GM19328 (cell line): ENCODE data around the gene COL6A6.
"Not testable (repeated sequence)": the region's sequence is repeated elsewhere in the genome, so short reads cannot be mapped to it uniquely, and the experiment has no call there.

Experiments used
- ATAC-seq: cut with Tn5 transposase; IDR thresholded peaks from one replicate; pipeline ENCODE4 v1.9.1; 2021; ENCODE audit warnings: mild to moderate bottlenecking, moderate library complexity; ENCODE audit not compliant: unreplicated experiment

The COL6A6 gene

GRCh38 chr3:130529486-130530215 is 12.7 kb downstream of the COL6A6 start:
- no peak for ATAC-seq

GRCh38 chr3:130533247-130533646 is 16.3 kb downstream of the COL6A6 start:
- ATAC-seq = no peak

GRCh38 chr3:130537673-130538304 is 20.8 kb downstream of the COL6A6 start:
- ATAC-seq = no peak

GRCh38 chr3:130539005-130539404 is 22.0 kb downstream of the COL6A6 start:
- no peak for ATAC-seq

- ATAC-seq = no peak
Observed at GRCh38 chr3:130543322-130543721, 26.3 kb downstream of the COL6A6 start.

- no peak for ATAC-seq
Observed at GRCh38 chr3:130546920-130547679, 30.1 kb downstream of the COL6A6 start.

- not testable (repeated sequence) for ATAC-seq
Observed at GRCh38 chr3:130547680-130548065, 30.7 kb downstream of the COL6A6 start.

GRCh38 chr3:130548356-130548755 is 31.4 kb downstream of the COL6A6 start:
- no peak for ATAC-seq

- ATAC-seq = no peak
Observed at GRCh38 chr3:130557336-130558035, 40.5 kb downstream of the COL6A6 start.

- ATAC-seq = no peak
Observed at GRCh38 chr3:130558366-130558765, 41.4 kb downstream of the COL6A6 start.

GRCh38 chr3:130565224-130565623 is 48.2 kb downstream of the COL6A6 start:
- no peak for ATAC-seq
